GM08714 (cell line): ENCODE data around the gene TOPORS.
A peak's percentile ranks its signal among the peaks of the same experiment; 100 is the strongest.
"Not testable (repeated sequence)": the region's sequence is repeated elsewhere in the genome, so short reads cannot be mapped to it uniquely, and the experiment has no call there.

Source experiments
- H3K4me3 ChIP-seq: fragments of 200-500 bp; sonication (Bioruptor generic); 2 replicates; pipeline ENCODE4 v1.5.1; 2014; ENCODE audit warnings: mild to moderate bottlenecking, low read length, inconsistent platforms
- ZNF274 ChIP-seq: IDR thresholded peaks from 2 replicates; pipeline ENCODE4 v1.6.1; 2012; ENCODE audit warnings: mild to moderate bottlenecking, low read depth, low read length

Gene TOPORS

GRCh38 chr9:32545884-32546283, 6.5 kb downstream of the TOPORS start:
- no peak for TF ChIP-seq ZNF274

DNA sequence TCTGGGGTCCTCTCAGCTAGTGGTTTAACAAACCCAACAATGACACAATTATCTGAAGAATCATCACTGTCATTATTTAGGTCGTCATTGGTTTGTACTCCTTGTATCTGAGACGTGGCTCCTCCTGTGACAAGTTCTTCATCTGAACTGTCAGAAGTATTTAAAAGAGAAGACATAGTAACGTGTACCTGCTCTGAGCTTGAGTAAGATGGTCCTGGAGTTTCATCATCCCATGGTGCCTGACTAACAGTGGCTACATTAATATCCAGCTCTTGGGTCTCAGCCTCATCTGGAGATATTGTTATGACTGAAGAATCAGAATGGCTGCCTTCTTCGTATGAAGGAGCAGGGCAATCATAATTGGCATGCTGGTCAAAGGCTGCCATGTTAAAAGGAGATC, 9.3 kb downstream of the TOPORS start:
- no peak overlapping the region for H3K4me3 ChIP-seq
- no peak for TF ChIP-seq ZNF274

More at GRCh38 chr9:32545884-32546283, 6.5 kb downstream of the TOPORS start:
- no peak overlapping the region for H3K4me3 ChIP-seq

GRCh38 chr9:32533816-32534215, 18.6 kb downstream of the TOPORS start:
- TF ChIP-seq ZNF274: no peak
- no peak overlapping the region for H3K4me3 ChIP-seq

GRCh38 chr9:32533336-32533735, 19.1 kb downstream of the TOPORS start:
- no peak for TF ChIP-seq ZNF274
- no peak overlapping the region for H3K4me3 ChIP-seq

DNA sequence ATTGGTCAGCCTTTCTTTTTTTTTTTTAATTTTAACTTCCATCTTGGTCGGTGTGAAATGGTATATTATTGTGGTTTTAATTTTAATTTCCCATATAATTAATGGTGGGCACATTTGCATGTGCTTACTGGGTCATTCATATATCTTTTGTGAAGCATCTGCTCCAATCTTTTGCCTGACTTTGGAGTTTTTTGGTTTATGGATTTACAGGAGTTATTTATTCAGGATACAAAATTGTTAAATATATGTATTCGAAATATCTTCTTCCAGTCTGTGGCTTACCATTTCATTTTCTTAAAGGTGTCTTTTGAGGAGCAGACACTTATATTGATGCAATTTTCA, 25.7 kb downstream of the TOPORS start:
- H3K4me3 ChIP-seq: peak overlapping the region; percentile 82
- no peak for TF ChIP-seq ZNF274

- H3K4me3 ChIP-seq: peak within 1 kb of the TSS; percentile 82
Measured at GRCh38 chr9:32526041-32526706, 26.2 kb downstream of the TOPORS start, which contains the start of gene RIGI. Gene RIGI (minus strand): TSS chr9:32526196. CDS start chr9:32526166, 30 bp downstream.

GRCh38 chr9:32525709-32526030, 26.7 kb downstream of the TOPORS start:
- H3K4me3 ChIP-seq: peak overlapping the region; percentile 82
- TF ChIP-seq ZNF274: no peak

More at GRCh38 chr9:32526041-32526706, 26.2 kb downstream of the TOPORS start, which contains the start of gene RIGI:
- TF ChIP-seq ZNF274: no peak

- peak overlapping the region; percentile 82 for H3K4me3 ChIP-seq
- TF ChIP-seq ZNF274: no peak
Measured at GRCh38 chr9:32524892-32525708, 27.3 kb downstream of the TOPORS start.

DNA sequence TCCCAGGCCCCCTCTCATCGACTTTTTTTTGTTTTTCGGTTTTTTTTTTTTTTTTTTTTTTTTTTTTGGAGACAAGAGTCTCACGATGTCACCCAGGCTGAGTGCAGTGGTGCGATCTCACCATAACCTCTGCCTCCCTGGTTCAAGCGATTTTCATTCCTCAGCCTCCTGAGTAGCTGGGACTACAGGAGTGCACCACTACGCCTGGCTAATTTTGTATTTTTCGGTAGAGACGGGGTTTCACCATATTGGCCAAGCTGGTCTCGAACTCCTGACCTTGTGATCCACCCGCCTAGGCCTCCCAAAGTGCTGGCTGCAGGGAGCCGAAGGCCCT, 27.9 kb downstream of the TOPORS start:
- not testable (repeated sequence) for H3K4me3 ChIP-seq

- no peak overlapping the region for H3K4me3 ChIP-seq
- no peak for TF ChIP-seq ZNF274
Measured at GRCh38 chr9:32523910-32524309, 28.5 kb downstream of the TOPORS start.

- no peak for TF ChIP-seq ZNF274
- H3K4me3 ChIP-seq: no peak overlapping the region
Measured at GRCh38 chr9:32518276-32518675, 34.1 kb downstream of the TOPORS start.

DNA sequence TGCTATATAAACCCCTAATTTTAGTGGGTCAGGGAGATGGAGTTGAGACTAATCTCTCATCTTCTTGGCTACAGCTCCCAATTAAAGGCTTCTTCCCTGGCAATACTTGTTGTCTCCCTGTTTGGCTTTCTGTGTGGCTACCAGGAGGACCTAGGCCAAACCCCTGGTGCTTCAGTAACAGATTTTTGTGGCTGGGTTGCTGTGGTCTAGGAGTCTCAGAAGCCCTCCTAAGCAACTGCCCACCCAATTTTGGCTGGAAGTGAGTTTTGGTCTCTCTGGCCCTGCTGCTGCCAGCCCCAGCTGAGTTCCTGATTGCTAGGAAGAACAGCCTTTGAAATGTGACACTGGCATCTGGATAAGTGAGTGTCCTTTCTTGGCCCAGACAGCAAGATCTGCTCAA, 36.1 kb downstream of the TOPORS start:
- H3K4me3 ChIP-seq: no peak overlapping the region
- TF ChIP-seq ZNF274: no peak

GRCh38 chr9:32508728-32509127, 43.7 kb downstream of the TOPORS start:
- H3K4me3 ChIP-seq: no peak overlapping the region
- TF ChIP-seq ZNF274: no peak

GRCh38 chr9:32503008-32503407, 49.4 kb downstream of the TOPORS start:
- H3K4me3 ChIP-seq: no peak overlapping the region
- TF ChIP-seq ZNF274: no peak

GRCh38 chr9:32502464-32502863, 49.9 kb downstream of the TOPORS start:
- no peak for TF ChIP-seq ZNF274
- H3K4me3 ChIP-seq: no peak overlapping the region
